ENCODE measurements around the gene ADAMTS16.

ADAMTS16 gene

GRCh38 chr5:5293029-5293428 is 152.9 kb downstream of the ADAMTS16 start:
- no peak for DNase-seq

- DNase-seq, result no peak
These were observed 154.3 kb downstream of the ADAMTS16 start for GRCh38 chr5:5294429-5294828.

- DNase-seq, result no peak
These were observed 155.2 kb downstream of the ADAMTS16 start for GRCh38 chr5:5295351-5295750.

- no peak for DNase-seq
These were observed 155.9 kb downstream of the ADAMTS16 start for GRCh38 chr5:5296051-5296450.

GRCh38 chr5:5297432-5298067 is 157.4 kb downstream of the ADAMTS16 start:
- no peak for DNase-seq

GRCh38 chr5:5298068-5298633 is 158.0 kb downstream of the ADAMTS16 start:
- no peak for DNase-seq

GRCh38 chr5:5298841-5299541 is 158.9 kb downstream of the ADAMTS16 start:
- DNase-seq, result no peak

GRCh38 chr5:5301176-5301575 is 161.0 kb downstream of the ADAMTS16 start:
- DNase-seq, result no peak

- no peak for DNase-seq
These were observed 162.1 kb downstream of the ADAMTS16 start for GRCh38 chr5:5302201-5302600.

- no peak for DNase-seq
These were observed 163.1 kb downstream of the ADAMTS16 start for GRCh38 chr5:5303242-5303641.

GRCh38 chr5:5304361-5305020 is 164.4 kb downstream of the ADAMTS16 start:
- DNase-seq, result no peak

GRCh38 chr5:5306696-5307095 is 166.6 kb downstream of the ADAMTS16 start:
- no peak for DNase-seq

GRCh38 chr5:5308319-5308718 is 168.2 kb downstream of the ADAMTS16 start:
- DNase-seq, result no peak

- no peak for DNase-seq
These were observed 169.5 kb downstream of the ADAMTS16 start for GRCh38 chr5:5309645-5310044.

GRCh38 chr5:5313101-5313635 is 173.0 kb downstream of the ADAMTS16 start:
- no peak for DNase-seq

- no peak for DNase-seq
These were observed 174.0 kb downstream of the ADAMTS16 start for GRCh38 chr5:5314166-5314565.

GRCh38 chr5:5314626-5315025 is 174.5 kb downstream of the ADAMTS16 start:
- DNase-seq, result no peak

GRCh38 chr5:5315068-5315980 is 175.2 kb downstream of the ADAMTS16 start:
- DNase-seq, result no peak

GRCh38 chr5:5316334-5316733 is 176.2 kb downstream of the ADAMTS16 start:
- no peak for DNase-seq

- DNase-seq, result no peak
These were observed 177.8 kb downstream of the ADAMTS16 start for GRCh38 chr5:5317976-5318375.

- DNase-seq, result no peak
These were observed 178.5 kb downstream of the ADAMTS16 start for GRCh38 chr5:5318426-5319190.

Data from activated CD4-positive, alpha-beta T cell treated with anti-CD3 and anti-CD28 coated beads, Interleukin-2, amount 50 U/mL, for 1 hour (primary cell).